ENCODE data around the gene NANOS3.

NANOS3 gene

DNA sequence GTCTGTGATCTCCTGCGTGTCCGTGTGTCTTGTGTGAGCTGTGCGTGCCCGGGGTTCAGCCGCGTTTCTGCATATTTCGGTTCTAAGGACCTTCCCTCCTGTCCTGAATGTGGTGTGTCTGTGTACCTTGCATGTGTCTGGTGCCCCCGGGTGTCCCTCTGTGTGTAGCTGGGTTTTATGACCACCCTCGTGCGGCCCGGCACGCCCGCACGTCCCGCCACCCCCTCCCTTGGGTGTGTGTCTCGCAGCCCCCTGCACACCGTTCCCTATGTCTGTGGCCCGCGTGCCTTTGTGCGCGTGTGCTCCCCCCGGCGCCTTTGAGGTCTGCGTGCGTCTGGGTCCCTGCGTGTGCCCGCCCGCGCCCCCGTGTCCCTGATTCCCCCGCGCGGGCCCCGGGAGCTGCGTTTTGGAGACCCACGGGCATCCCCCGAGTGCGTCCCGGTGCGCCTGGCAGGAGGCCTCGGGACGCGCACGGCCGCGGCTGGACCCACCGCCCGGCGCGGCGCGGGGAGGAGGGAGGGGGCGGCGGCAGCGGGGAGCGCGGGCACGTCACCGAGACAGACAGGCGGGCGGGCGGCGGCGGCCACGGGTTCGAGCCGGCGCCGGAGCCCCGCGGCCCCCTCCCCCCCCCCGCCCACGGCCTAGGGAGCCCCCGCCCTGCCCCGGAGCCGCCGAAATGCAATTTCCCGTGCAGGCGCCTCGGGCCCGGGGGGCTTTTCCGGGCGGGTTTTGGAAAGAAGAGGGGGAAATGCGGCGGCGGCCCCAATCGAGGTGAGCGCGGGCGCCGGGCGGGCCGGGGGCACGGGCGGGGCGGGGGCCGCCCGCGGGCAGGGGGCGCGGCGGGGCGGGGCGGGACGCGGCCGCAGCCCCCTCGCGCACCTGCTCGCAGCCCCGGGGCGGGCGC lies 12.0 kb upstream of the NANOS3 start:
- DNase-seq = no peak

DNA sequence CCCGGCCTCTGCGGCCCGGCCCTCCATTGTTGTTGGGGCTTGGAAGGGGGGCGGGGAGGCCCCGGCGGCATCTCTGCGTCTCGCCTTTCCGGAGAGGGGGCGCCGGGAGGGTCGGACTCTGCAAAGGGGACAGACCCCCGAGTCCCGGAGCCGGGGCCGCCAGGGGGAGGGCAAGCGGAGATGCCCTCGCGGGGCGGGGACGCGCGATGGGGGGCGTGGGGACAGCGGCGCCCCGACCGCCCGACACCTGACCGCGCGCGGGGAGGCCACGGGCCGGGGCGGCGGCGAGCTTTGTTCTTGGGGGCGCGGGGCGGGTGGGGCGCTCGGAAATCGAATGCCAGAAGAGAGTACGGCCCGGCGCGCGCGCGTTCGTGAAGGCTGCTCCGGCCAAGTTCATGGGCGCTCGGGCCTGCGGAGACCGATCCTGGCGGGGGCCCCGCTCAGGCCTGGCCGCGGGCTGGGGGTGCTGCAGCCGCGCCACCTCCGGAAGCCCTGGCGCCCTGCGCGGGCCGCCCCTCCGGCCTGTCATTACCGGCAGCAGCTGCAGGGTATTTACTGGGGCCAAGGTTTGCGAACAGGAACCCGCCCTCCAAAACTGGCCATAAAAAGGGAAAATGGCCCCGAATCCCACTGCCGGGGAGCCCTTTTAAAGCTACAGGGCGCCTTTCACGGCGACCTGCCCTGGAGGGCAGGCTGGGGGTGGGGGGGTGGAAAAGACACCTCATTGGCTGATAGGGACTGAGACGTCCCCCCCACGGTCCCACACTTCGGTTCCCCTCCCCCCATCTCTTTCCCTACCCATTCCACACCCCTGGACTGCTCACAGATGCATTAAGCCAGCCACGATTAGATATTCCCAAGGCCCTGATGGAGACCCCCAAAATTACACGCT lies 11.1 kb upstream of the NANOS3 start:
- no peak for DNase-seq

DNA sequence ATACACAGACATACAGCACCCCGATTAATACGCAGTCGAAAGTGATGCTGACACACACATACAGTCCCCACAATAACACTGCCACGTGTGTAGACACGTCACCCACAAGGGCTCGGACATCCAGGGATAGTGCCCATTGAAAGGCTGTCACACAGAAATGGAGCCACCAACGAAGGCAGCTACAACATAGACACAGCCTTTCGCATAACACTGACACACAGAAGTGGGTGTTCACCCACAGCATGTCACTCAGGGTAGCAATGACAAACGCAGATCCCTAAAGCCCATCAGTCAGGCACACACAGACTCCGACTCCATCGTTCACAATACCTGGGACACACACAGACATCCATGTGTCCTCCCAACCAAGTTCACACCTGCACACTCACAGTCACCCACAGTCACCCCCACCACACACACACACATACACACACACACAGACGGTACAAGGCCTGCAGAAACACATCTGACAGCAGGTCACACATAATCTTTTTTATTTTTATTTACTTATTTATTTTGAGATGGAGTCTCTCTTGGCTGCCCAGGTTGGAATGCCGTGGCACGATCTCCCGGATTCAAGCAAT lies 10.4 kb upstream of the NANOS3 start:
- DNase-seq = no peak

DNA sequence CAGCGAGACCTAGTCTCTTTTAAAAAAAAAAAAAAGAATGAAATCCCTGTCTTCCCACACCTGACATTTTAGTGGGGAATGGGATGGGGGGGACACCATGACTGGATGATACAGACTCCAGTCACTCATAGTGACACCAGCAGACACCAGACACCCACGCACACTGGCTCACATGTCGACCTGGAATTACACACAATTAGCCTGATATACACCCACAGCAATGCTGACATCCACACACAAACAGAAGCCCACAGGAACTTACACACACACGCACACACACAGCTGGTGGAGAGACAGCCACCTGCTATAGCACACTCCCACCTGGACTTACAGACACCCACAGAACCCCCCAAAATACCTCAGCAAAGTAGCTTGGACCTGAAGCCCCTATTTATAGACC lies 8.3 kb upstream of the NANOS3 start:
- DNase-seq = no peak

DNA sequence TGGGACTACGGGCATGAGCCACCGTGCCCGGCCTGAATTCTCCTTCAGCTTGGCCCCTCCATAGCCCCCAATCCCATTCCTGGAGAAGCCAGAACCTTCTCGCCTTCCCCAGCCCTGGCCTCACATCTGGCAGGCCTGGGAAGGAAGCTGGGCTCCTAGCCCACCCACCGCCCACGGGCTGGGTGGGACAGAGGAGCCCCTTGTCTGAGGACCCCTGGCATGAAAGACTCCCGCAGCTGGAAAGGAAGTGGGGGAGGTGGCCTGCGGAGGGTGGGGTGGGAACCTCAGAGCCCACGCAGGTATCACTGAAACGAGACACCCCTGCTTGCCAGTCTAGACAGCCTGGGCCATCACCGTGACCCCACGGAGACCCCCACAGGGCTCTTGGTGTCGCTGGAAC lies 7.7 kb upstream of the NANOS3 start:
- DNase-seq = no peak

DNA sequence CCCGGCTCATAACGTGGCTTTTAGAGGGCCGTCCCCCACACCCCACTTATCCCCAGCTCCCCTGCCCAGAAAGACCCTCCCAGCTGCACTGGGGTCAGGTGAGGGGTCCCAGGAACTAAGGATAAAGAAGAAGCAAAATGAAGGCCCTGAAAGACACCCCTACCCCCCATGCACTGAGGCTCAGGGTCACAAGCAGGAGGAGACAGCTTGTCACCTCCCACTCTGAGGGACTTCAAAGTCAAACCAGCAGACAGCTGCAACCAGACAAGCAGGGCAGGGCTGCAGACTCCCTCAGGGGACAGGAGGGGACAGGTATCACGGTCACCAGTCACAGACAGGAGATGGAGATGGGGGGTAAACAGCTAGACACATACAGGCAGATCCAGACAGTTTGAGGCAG lies 6.1 kb upstream of the NANOS3 start:
- no peak for DNase-seq

DNA sequence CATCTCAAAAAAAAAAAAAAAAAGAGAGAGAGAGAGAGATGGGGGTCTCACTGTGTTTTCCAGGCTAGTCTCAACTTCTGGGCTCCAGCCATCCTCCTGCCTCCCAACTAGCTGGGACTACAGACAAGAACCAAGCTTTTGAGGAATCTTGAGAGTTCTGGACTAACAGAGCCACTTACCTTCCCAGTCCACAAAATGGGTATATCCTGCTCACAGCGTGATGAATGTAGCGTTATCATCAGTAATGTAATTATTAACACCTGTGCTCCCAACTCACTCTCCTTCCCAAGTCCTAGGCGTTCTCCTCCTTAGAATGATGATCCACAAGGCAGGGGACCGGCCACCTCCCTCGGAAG lies 4.6 kb upstream of the NANOS3 start:
- no peak for DNase-seq

DNA sequence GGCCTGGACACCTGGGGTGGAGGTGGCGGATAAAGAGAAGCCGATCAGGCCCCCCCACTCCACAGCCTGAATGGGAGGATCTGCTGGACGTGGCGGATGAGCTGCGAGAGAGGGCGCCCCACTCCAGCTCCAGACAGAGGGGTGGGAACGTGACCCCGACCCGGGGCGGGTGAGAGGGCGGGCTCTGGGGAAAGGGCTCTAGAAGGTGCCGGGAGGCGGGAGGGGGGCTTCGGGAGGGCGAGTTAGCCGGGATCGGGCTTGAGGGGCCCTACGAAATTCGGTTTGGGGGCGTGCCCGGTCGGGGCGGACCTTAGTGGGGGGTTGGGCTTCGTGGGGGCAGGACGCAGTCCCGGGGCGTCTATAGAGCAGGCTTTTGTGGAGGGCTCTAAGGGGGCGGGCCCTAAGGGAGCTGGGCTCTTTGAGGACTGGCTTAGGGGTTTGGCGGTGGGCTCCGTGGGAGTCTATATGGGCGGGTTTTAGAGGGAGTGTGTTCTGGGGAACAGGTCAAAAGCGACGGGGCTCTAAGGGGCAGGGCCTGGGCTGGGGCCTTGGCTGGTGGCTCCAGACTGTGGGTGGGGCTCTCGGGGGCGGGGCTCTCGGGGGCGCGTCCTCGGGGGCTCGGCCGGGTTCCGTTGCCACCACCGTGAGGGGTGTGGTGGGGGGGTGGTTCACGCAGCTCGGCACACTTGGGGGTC lies 4.1 kb upstream of the NANOS3 start:
- DNase-seq = peak; percentile 22 to 52

DNA sequence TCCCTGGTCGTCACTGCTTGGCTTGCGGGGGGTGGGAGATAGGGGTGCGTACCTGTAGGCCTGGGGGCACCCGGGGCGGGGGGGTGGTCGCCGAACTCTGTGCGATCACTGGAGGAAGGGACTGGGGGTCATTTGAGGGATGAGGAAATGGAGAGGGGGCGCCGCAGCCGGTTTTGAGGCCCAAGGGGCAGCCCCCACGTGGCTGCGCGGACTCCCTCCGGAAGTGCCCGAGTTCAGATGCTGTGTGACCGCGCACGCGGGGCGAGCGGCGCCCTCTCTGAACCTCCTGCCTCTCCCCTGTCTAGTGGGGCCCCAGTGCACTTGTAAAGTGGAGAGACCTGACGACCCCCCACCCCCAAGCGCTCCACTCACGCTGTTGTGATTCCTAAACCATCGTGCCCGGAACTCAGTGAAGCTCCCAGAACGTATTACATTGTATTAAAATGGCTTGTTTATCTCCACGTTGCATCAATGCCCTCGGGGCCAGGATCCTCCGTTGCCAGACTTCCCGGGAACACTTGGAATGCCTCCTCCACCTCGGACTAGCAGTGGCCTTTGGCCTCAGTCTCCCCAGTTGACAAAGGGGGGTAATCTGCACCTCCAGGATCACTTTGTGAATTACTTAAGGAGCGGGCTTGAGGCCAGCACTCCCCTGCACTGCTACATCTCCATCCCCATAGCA lies 3.0 kb upstream of the NANOS3 start:
- DNase-seq = no peak

DNA sequence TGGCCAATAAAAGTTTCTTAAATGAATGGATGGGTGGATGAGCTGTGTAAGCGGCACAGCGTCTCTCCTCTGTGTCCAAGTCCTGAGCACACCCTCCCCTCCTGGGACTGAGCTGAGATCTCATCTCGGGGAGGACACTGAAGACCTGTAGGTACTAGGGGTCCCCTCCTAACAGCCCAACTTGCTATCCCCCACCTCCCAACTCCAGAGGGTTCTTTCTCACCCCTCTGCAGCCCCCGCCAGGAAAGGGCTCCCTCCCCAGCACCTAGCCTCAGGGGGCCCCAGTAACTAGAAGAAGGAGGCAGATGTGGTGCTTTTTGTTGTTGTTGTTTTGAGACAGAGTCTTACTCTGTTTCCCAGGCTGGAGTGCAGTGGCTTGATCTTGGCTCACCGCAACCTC lies 1.1 kb upstream of the NANOS3 start:
- no peak for DNase-seq

DNA sequence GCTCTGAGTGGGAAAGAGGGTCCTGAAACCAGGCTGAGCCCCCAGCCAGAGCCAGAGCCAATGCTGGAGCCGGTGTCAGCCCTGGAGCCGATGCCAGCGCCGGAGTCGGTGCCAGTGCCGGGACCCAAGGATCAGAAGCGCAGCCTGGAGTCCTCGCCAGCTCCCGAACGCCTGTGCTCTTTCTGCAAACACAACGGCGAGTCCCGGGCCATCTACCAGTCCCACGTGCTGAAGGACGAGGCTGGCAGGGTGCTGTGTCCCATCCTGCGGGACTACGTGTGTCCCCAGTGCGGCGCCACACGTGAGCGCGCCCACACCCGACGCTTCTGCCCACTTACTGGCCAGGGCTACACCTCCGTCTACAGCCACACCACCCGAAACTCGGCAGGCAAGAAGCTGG lies 369 bp downstream of the NANOS3 start:
- DNase-seq = no peak

DNA sequence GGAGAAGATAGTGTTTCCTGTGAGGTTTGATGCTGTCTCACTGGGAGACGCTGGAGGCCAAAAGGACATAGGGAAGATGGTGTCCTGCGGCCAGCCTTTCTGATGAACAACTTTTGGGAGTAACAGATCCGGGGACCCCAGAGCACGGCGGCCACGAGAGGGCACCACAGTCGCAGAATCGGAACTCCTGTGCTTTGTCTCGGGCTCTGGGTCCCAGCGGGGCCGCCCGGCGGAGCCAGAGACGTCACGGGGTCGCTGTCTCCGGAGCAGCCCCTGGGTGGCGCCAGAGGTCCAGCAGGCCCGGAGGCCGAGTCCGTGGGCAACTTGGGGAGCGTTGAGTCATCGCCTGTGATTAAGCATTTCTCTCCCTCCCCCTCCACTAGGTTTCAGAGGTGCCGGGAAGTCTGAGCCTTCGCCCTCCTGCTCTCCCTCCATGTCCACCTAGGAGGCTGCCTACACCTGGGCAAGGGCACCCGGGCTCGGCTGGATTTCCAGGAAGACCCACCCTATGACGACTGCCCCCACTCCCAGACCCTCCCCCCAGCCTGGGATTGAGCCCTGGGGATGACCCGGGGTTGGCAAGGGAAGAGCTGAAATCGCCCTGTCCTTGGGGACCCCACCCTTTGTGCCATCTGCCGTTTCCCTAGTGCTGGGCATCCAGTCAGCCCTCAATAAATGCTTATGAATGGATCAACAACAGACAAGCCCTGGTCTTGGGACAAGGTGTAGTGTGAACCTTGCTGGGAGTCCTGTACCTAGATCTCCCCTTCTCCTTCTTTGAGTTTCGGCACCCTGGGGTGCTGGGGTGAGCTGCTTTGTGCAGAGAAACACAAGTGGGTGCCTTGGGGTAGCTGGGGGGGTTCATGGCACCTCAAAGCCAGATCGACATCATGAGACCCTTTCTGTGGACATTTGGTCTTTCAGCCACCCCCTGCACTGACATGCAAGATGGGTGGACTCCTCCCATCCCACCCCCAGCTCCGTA lies 3.4 kb downstream of the NANOS3 start:
- DNase-seq = peak; percentile 95

DNA sequence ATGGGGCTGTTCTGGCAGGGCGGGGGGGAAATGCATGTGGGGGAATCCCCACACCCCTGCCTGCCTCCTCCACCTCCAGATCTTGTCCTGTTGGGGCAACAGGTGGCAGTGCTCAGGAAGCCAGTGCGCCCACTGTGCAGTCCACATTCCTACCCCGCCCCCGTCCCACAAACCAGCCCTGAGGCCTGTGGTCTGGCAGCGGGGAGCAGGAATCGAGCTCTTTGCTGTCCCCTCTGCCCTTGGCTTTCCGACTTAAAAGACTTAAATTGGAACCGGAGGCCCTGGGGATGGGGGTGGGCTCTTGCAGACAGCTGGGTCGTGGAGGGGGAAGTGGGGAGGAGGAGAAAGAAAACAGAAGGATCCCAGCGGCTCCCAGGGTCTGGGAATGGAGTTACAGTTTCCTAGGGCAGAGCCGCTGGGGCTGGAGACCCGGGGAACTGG lies 4.3 kb downstream of the NANOS3 start:
- no peak for DNase-seq

DNA sequence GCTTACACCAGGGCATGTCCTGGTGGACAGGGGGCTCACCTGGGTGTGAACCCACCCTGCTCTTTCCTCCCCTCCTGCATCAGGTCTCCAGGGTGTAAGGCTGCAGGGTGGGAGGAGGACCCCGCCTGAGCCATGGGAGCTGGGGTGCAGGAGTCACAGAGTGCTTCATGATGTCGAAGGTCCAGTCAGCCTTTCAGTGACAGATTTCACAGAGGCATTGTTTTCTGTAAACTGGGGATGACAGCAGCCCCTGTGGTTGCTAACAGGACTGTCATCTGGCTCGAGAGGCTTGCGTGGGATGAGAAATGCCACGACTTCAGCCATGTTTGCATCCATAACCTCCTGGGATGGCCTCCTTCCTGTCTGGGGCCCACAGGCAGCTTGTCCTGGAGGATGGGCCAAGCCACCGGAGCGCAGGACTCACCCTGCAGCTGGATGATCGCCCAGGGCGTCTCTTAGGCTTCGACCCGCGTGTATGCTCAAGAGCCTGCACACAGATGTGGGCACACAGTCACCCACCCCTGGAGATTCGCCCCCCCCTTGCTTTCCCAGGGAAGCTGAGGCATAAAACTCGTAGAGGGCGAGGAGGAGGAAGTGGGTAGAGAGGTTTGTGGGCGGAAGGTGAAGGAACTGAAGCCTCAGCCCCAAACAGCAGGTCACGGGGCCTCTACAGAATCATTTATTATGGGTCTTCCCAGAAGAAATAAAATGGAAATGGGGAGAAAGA lies 4.9 kb downstream of the NANOS3 start:
- no peak for DNase-seq

DNA sequence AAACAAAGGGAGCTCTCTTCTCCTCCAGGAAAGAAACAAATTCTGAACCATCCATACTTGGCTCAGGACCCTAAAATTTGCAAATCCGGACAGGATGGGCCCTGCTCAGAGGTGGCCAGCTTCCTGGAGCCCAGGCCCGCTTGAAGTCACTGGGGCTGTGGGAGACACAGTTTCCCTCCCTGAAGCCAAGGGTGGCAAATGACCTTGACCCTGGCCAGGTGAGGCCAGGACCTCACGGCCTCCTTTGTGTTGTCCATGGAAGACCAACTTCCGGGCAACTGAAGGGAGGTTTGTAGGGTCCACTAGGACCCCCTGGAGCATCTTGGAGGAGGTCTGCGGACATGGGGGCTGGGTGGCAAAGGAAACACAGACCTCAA lies 5.5 kb downstream of the NANOS3 start:
- DNase-seq = no peak

DNA sequence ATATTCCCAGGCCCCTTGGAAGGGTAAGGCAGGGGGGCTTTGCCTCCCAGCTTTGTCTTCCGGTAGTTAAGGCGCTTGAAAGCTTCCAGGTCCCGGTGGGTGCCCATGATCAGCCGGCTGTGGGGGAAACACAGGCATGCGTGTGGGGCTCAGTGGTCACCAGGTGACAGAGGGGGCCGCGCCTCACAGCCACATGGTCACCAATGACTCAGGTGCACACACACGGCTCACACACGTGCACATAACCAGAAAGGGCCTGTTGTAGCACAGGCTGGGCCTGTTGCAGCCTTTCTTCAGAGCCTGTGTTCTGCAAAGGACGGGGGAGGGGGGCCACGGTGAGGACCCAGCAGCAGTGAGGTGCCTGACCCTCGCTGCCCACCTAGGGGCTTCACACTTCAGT lies 5.9 kb downstream of the NANOS3 start:
- no peak for DNase-seq

DNA sequence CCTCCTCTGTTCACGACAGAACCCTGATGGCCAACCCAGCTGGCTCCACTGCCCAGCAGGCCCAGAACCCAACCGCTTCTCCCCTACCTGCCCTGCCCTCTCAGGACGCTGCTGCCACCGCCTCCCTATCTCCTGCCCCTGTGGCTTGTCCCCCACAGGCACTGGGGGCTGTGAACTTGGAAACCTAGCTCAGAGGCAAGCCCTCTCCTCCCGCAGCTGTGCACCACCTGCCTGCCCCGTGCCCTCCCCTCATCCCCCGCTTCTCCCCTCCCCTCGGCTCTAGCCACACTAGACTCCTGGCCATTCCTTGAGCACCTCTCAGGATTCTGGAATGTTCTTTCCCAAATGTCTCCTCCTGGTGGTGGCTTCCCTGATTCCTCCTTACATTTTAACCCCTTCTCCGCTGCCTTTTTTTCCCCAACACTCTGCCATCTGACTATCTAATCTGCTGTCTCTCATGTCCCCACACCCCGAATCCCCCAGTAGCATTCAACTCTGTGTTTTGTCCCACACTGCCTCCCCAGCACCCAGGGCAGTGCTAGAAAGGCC lies 6.7 kb downstream of the NANOS3 start:
- no peak for DNase-seq

DNA sequence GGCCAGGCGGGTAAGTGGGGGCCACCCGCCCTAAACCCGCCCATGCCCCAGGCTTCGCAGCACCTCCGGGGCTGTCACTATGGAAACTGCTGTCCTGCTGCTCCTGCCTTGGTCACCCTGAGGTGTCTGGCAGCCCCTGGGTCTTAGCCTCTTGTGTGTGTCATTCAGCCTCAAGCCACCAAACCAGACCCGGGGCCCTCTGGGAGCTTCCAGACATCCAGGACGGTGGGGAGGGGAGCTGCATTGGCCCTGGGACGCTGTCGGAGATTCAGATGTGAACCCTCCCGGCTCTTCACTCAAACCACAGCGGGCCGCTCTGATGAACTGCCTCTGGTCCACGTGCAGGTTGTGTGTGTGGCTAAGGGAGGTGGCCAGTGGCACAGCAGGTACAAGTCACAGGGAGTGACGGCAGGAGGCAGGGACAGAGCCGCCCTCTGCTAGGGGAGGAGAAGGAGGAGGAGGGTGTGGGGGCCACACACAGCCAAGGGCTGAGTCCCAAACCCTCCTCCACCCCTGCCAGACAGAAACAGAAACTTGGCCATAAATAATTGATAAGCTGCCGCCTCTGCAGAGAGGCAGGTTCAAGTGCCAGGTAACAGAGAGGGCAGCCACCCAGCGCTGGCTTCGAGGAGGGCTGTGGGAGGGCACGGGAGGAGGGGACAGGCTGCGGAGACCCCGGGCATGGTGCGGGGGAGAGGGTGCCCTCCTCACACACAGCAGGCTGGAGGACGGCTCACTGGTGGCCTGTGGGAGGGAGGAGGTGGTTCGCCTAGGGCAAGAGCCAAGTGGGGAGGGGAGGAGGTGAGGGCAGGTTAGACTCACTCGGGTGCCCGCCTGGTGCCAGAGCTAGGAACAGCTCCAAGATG lies 8.0 kb downstream of the NANOS3 start:
- no peak for DNase-seq

DNA sequence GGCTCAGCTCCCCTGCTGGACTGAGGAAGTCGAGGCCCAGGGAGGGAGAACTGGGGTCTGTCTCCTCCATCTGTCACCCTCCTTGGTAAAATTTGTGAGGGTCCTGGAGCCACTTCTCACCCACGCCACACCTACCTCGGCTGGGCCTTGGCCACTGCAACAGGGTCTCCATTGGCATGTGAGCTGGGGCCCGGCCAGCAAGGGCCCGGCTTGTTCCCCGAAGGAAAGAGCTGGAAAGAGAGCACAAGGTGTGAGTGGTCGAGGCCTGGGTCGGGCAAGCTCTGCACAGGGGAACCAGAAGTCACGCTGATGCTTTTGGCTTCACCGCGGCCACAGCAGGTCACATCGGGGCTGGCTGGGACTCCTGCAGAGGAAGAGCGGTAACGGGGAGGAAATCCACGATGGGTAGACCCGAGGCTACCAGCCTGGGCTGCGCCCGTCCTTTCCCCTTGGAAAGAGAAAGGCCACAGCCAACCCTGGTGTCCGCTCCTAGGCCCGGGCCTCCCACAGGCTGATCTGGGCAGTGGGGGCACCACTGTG lies 9.0 kb downstream of the NANOS3 start:
- DNase-seq = no peak

All from Kasumi-1 (cell line).